Cardiac muscle cell (in vitro differentiated cells and primary cell): ENCODE measurements around the gene NAB1. TPM values are rescaled to one million over a fixed set of nuclear protein-coding genes. Genes with fewer than 3 reads are reported as not detected.

ENCODE experiments used
- DNase-seq, 2 donors: peaks; one replicate each; pipeline versions ENCODE4 v3.0.0 to v3.0.0-alpha.2; 2010 to 2017; ENCODE audit warnings: low read depth in 1 of 2, low spot score in 1 of 2
- H3K27ac ChIP-seq: fragments of 200-600 bp; sonication (generic); 2 replicates; pipeline ENCODE4 v1.5.1; 2016
- H3K27me3 ChIP-seq: fragments of 200-600 bp; sonication (generic); 2 replicates; pipeline ENCODE4 v1.6.0; 2016; ENCODE audit warnings: control low read depth
- H3K36me3 ChIP-seq: fragments of 200-600 bp; sonication (generic); 2 replicates; pipeline ENCODE4 v1.5.1; 2016; ENCODE audit warnings: control low read depth
- H3K4me1 ChIP-seq: fragments of 200-600 bp; sonication (generic); 2 replicates; pipeline ENCODE4 v1.8.1; 2017; ENCODE audit warnings: low read depth, mild to moderate bottlenecking, mixed run types
- H3K4me3 ChIP-seq: fragments of 200-600 bp; sonication (generic); 2 replicates; pipeline ENCODE4 v1.5.1; 2016; ENCODE audit warnings: mild to moderate bottlenecking
- H3K9me3 ChIP-seq: fragments of 200-600 bp; sonication (generic); 2 replicates; pipeline ENCODE4 v1.5.1; 2017; ENCODE audit warnings: low read depth, mild to moderate bottlenecking, control low read depth
- CTCF ChIP-seq: IDR thresholded peaks from 2 replicates; pipeline ENCODE4 v1.5.1; 2012; ENCODE audit warnings: low read depth, mild to moderate bottlenecking, low read length
- polyA plus RNA-seq: library from polyadenylated mRNA; unstranded; fragments of >200 nt; fragmentation: Nextera tagmentation; extraction: Ambion mirVana; gene quantifications from 2 replicates; pipeline ENCODE4 v1.2.1, GENCODE V29; 2016
- total RNA-seq: library from RNA; depleted of rRNA; stranded (reverse); fragments of >200 nt; gene quantifications from 2 replicates; pipeline ENCODE4 v1.2.3, GENCODE V29; 2016

The NAB1 gene
- total and polyA plus RNA-seq, 2 experiments from 2014 or later: 10.0 to 50.7 TPM

GRCh38 chr2:190695739-190696138 is 46.9 kb downstream of the NAB1 start:
- TF ChIP-seq CTCF: no peak
- no peak overlapping the region for H3K27ac ChIP-seq
- no peaks in the 10 kb centered on the region for H3K27me3 ChIP-seq
- no peaks in the 10 kb centered on the region for H3K9me3 ChIP-seq
- peak in 1 of 2 donors; percentile 23 for DNase-seq
- H3K4me1 ChIP-seq: peaks cover 20% of the 10 kb centered on the region
- H3K4me3 ChIP-seq: no peak overlapping the region
- H3K36me3 ChIP-seq: peaks cover 3% of the 10 kb centered on the region

GRCh38 chr2:190696792-190697398 is 48.0 kb downstream of the NAB1 start:
- Histone ChIP-seq H3K27ac (no peak overlapping the region), H3K36me3 (no peaks in the 10 kb centered on the region), H3K9me3 (no peaks in the 10 kb centered on the region), H3K27me3 (no peaks in the 10 kb centered on the region), H3K4me3 (no peak overlapping the region), H3K4me1 (peaks cover 20% of the 10 kb centered on the region)
- DNase-seq: no peak
- TF ChIP-seq CTCF: no peak

- Histone ChIP-seq H3K9me3 (no peaks in the 10 kb centered on the region), H3K36me3 (no peaks in the 10 kb centered on the region), H3K4me3 (no peak overlapping the region), H3K27ac (no peak overlapping the region), H3K4me1 (peaks cover 20% of the 10 kb centered on the region), H3K27me3 (no peaks in the 10 kb centered on the region)
- no peak for DNase-seq
- no peak for TF ChIP-seq CTCF
Measured at GRCh38 chr2:190697421-190697820, 48.5 kb downstream of the NAB1 start.

GRCh38 chr2:190698895-190699294 is 50.0 kb downstream of the NAB1 start:
- peak; percentile 57 for TF ChIP-seq CTCF
- peak; percentile 43 to 44 for DNase-seq
- Histone ChIP-seq H3K4me1 (peaks cover 20% of the 10 kb centered on the region), H3K36me3 (no peaks in the 10 kb centered on the region), H3K9me3 (no peaks in the 10 kb centered on the region), H3K27me3 (no peaks in the 10 kb centered on the region), H3K27ac (no peak overlapping the region), H3K4me3 (no peak overlapping the region)

GRCh38 chr2:190701586-190701985 is 52.7 kb downstream of the NAB1 start:
- Histone ChIP-seq H3K27ac (no peak overlapping the region), H3K36me3 (no peaks in the 10 kb centered on the region), H3K27me3 (no peaks in the 10 kb centered on the region), H3K4me3 (no peak overlapping the region), H3K9me3 (no peaks in the 10 kb centered on the region), H3K4me1 (peaks cover 15% of the 10 kb centered on the region)
- no peak for TF ChIP-seq CTCF
- DNase-seq: no peak
